Measurements from ENCODE around the gene MBTD1. TPM values are rescaled to one million over a fixed set of nuclear protein-coding genes. Genes with fewer than 3 reads are reported as not detected.

The MBTD1 gene
- polyA plus RNA-seq, 2 of the 4 experiments (the other 2 are of a cell fraction), result 8.1 to 13.4 TPM

- CTCF ChIA-PET, result interaction anchor here (1.1 to 6.5 kb wide), 6 partner anchors 10 to 168 kb away, joined by 3 to 202 read pairs (median 5); partner anchors contain the start of genes NME2 and SPAG9
- FAIRE-seq, result no peak
- H3K4me2 ChIP-seq, result peak overlapping the region; percentile 96
Measured at GRCh38 chr17:51155416-51155815, 104.4 kb downstream of the MBTD1 start.

GRCh38 chr17:51154176-51154575 is 105.7 kb downstream of the MBTD1 start:
- FAIRE-seq (no peak), ATAC-seq (peak in 1 of 2 experiments; percentile 4; a peak in 3 of 6 replicates), DNase-seq (ENCODE audit: low read depth in 1 of 2, low spot score in 1 of 2) (no peak)
- Histone ChIP-seq H3K4me1 (peaks cover 25% of the 10 kb centered on the region), H3K9me3 (no peaks in the 10 kb centered on the region), H3K4me2 (peak overlapping the region; percentile 96), H3K27ac (peak overlapping the region; percentile 82 to 88), H3K4me3 (peak overlapping the region; percentile 74)
- TF ChIP-seq TP53 (CRISPR knock-in tag; IDR thresholded peaks at IDR 0.05) (no peak), NPAS2 (CRISPR knock-in tag; IDR thresholded peaks at IDR 0.05; ENCODE audit: borderline replicate concordance) (no peak), HEYL (CRISPR knock-in tag; IDR thresholded peaks at IDR 0.05) (no peak), NFE2L2 (conservative IDR thresholded peaks at IDR 0.05; ENCODE audit: low read length) (no peak), FOSB (CRISPR knock-in tag; IDR thresholded peaks at IDR 0.05) (no peak), ZNF302 (CRISPR knock-in tag; IDR thresholded peaks at IDR 0.05) (no peak), ESRRA (IDR thresholded peaks at IDR 0.05; ENCODE audit: borderline replicate concordance, low read length) (no peak), EP300 (IDR thresholded peaks at IDR 0.05) (no peak), PBX3 (IDR thresholded peaks at IDR 0.05) (no peak), CHD4 (IDR thresholded peaks at IDR 0.05; ENCODE audit: borderline replicate concordance) (no peak), KDM5A (IDR thresholded peaks at IDR 0.05) (no peak), ZFP36 (IDR thresholded peaks at IDR 0.05; ENCODE audit: borderline replicate concordance, partially characterized antibody) (no peak), USF2 (IDR thresholded peaks at IDR 0.05) (no peak), TFCP2L1 (CRISPR knock-in tag; IDR thresholded peaks at IDR 0.05) (no peak), MAX (IDR thresholded peaks at IDR 0.05) (no peak), RCOR1 (IDR thresholded peaks at IDR 0.05; ENCODE audit: low read depth, low read length) (no peak), CEBPB (IDR thresholded peaks at IDR 0.05) (no peak), ZSCAN20 (CRISPR knock-in tag; IDR thresholded peaks at IDR 0.05) (no peak)
- POLR2A ChIA-PET, result interaction anchor here (1.3 to 2.5 kb wide), 4 partner anchors 8 to 288 kb away, joined by 7 to 41 read pairs (median 12); partner anchors contain the start of genes SPAG9 and TOB1
- 3% methylated on average over 6 of the region's 6 CpGs for WGBS (ENCODE audit: missing lambda C conversion rate)
- CTCF ChIA-PET, result interaction anchor here (0.9 to 6.5 kb wide), 12 partner anchors 10 to 354 kb away, joined by 3 to 202 read pairs (median 14); partner anchors contain the start of genes NME2 and SPAG9

More at GRCh38 chr17:51155416-51155815, 104.4 kb downstream of the MBTD1 start:
- peaks cover 25% of the 10 kb centered on the region for H3K4me1 ChIP-seq
- no peak for ATAC-seq
- no peak overlapping the region for H3K27ac ChIP-seq
- POLR2A ChIA-PET, result interaction anchor here (0.6 to 2.5 kb wide), 4 partner anchors 9 to 289 kb away, joined by 4 to 41 read pairs (median 6); partner anchors contain the start of genes NME2, SPAG9 and TOB1
- WGBS (ENCODE audit: missing lambda C conversion rate), result 94% methylated on average over 8 of the region's 8 CpGs
- no peak for DNase-seq (ENCODE audit: low read depth in 1 of 2, low spot score in 1 of 2)
- H3K4me3 ChIP-seq, result peak overlapping the region; percentile 74; the same call in 2 of the 3 replicates
- no peaks in the 10 kb centered on the region for H3K9me3 ChIP-seq
- TF ChIP-seq CBX2 (IDR thresholded peaks at IDR 0.05; ENCODE audit: borderline replicate concordance, low read depth) (no peak), BCL3 (IDR thresholded peaks at IDR 0.05) (no peak), USF2 (IDR thresholded peaks at IDR 0.05) (no peak), NR3C1 (IDR thresholded peaks at IDR 0.05) (no peak), HDAC2 (IDR thresholded peaks at IDR 0.05) (no peak), HOXB5 (CRISPR knock-in tag; IDR thresholded peaks at IDR 0.05) (no peak), TFCP2L1 (CRISPR knock-in tag; IDR thresholded peaks at IDR 0.05) (no peak), ELK1 (IDR thresholded peaks at IDR 0.05; ENCODE audit: low read depth, low read length) (no peak), ZC3H11A (IDR thresholded peaks at IDR 0.05) (no peak), HOXB13 (CRISPR knock-in tag; IDR thresholded peaks at IDR 0.05; ENCODE audit: low read depth) (no peak), PHF8 (IDR thresholded peaks at IDR 0.05; ENCODE audit: borderline replicate concordance, low read depth) (no peak), TP53 (CRISPR knock-in tag; IDR thresholded peaks at IDR 0.05) (no peak)
